Raji (cell line): ENCODE results near the gene TASP1.

Experiments
- POLR2A ChIP-seq: IDR thresholded peaks from 2 replicates; pipeline ENCODE4 v1.6.1; 2011; ENCODE audit warnings: low read depth, low read length, control low read depth; ENCODE audit not compliant: insufficient read depth

The TASP1 gene

DNA sequence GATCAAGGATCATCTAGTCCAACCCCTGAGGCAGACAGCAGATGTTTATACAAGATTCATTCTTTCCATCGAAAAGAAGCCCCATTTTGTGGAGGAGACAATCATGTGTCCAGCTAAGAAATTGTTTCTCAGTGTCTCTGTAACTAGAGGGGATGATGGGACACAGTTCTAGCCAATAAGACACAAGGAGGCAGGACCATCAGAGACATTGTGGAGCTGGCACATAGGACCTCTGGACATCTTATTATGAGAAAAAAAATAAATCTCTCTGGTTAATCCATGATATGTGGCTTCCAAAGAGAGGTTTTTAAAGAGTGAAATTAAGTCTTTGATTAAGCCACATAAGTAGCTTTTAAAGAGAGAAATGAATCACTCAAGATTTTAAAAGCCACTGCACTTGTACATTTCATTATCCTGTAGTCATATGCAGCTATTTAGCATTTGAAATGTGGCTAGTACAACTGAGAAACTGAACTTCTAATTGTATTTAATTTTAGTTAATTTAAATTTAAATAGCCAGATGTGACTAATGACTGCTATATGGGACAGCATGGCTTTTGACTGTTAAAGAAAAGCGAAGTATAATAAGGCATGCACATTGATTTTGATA is 176.8 kb downstream of the TASP1 start:
- no peak for TF ChIP-seq POLR2A

DNA sequence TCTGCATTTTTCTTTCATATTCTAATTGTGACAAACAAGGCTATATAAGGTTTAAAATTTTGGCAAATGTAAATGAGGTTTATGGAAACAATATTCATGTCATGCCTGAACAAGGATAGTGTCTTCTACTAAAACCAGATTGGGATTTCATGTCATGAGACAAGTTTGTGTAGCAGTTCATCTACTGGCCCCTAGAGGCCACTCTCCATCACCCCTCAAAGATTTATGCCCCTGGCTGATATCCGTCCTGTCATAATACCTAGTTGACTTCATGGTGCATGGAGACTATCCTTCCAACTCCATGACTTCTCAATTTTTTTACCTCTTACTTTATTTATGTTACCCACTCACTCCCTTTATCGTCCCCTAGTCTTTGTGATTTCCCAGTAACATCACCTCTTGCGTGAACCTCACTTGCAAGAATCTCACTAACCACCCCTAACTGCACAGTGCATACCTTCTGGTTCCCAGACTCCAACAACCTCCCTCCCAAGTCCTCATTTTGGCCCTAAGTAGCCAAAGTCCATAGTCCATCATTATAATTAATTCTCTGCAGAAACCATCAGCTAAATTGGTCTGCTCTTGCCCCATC is 179.8 kb downstream of the TASP1 start:
- no peak for TF ChIP-seq POLR2A

DNA sequence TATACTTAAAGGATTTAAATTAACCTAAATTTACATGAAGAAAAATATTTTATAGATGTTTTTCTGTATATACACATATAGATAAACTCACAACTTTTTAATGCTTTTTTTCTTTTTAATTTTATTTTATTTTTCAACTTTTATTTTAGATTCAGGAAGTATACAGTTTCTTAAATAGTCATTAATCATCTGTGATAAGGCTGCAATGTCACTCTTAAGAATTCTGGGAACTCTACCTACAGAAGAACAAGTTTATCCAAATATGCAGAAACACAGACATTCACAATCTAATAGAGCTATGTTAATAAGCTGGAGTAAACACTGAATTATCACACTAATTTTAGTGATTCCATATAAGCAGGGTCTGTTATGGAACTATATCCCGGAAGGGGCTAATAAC is 181.2 kb downstream of the TASP1 start:
- TF ChIP-seq POLR2A = no peak

DNA sequence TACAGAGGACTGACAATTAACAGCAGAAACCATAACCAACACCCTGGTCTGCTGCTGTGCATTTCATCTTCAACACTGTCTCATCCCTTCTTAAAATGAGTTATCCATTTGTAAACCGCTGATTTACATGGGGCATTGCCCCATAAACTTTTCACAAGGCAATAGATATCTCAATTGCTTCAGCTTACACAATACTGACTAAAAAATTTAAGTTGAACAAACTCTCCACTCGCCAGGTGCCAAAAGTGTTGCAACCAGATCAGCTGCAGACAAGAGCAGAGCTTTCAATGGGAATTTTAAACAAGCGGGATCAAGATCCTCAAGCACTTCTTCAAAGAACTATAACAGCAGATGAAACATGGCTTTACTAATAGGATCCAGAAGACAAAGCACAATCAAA is 183.0 kb downstream of the TASP1 start:
- no peak for TF ChIP-seq POLR2A

DNA sequence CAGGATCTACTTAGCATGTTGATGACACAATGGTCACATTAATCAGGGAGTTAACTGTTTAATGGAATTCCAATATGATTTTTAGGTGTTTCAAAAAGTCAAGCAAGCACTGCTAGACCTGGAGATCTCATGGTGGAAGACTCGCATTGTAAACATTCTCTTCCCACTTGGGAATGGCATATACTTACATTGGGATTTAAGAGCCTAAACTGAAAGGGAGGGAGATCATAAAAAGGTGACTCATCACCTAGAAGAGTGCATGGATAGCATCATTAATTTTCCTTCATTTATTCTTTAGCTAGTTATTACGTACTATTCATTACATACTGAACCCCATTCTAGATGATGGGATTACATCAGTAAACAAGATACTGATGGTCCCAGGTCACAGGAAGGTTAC is 185.4 kb downstream of the TASP1 start:
- TF ChIP-seq POLR2A = no peak

GRCh38 chr20:13452470-13453124 is 186.1 kb downstream of the TASP1 start:
- no peak for TF ChIP-seq POLR2A

GRCh38 chr20:13449868-13450434 is 188.8 kb downstream of the TASP1 start:
- TF ChIP-seq POLR2A = no peak

DNA sequence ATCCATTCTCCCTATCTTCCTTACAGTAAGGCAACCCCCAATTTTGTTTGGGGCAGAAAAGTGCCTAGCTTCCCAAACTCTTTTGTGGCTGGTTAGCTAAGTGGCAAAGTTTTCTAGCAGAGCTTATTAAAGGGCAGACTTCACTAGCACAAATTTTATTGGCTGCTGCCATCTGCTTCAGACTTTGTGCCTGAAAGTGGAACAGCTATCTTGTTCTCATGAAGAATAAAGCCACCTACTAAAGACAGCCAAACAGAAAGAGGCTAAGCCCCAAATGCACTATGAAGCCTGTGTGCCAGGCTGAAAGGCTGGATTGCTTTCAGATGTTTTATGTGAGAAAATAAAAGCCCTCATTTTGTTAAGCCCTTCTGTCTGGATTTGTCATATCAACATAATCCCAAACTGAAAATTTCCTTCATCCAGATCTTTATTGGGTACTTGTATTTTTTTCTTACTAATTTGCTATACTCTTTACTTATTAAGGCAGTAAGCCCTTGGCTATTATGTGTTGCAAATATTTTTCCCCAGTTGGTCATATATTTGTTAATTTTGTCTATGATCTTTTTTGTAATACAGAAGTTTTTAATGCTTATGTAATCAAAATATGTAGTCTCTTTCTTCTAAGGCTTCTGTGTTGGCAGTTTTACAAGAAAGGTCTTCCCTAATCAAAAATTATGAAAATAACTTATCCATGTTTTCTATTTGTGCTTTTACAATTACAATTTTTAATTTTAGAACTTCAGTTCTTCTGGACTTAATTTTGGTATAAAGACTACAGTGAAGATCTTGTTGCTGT is 191.1 kb downstream of the TASP1 start:
- no peak for TF ChIP-seq POLR2A

- no peak for TF ChIP-seq POLR2A
These were observed 195.0 kb downstream of the TASP1 start for GRCh38 chr20:13443690-13444089.

GRCh38 chr20:13442986-13443385 is 195.7 kb downstream of the TASP1 start:
- no peak for TF ChIP-seq POLR2A

DNA sequence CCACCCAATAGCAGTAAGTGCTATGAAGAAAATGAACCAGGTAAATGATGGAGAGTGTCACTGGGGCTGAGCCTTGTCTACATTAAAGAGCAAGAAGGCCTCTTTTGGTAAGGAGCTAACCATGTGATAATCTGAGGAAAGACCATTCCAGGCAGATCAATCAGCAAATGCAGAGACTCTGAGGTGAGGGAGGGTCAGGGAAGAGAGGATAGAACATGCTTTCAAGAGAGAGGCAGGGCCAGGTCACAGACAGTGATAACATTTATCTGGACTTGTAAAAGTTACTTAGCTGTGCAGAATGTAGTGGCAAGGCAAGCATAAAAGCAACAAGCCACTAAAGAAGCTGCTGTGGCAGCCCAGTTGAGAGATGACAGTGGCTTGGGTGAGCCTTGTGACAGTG is 197.3 kb downstream of the TASP1 start:
- TF ChIP-seq POLR2A = no peak

DNA sequence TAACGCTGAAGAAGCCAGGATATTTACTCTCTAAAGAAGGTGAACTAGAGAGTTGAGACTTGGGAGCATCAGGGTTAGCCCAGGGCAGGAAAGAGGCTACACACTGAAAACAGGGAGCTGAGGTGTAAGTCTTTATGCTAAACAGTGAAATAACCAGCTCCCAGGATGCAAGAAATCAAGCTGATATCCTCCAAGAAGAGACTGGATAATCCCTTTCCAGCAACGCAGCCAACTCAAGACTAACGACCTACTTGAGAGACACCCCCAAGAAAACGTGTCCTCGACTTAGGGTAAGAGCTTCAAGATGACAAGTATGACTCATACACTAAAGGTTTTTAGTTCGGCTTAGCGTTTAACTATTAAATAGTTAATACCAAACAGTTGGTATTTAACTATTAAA is 202.2 kb downstream of the TASP1 start:
- TF ChIP-seq POLR2A = no peak

- TF ChIP-seq POLR2A = no peak
These were observed 206.6 kb downstream of the TASP1 start for GRCh38 chr20:13432126-13432525.

- TF ChIP-seq POLR2A = no peak
These were observed 208.3 kb downstream of the TASP1 start for GRCh38 chr20:13430346-13431002.

DNA sequence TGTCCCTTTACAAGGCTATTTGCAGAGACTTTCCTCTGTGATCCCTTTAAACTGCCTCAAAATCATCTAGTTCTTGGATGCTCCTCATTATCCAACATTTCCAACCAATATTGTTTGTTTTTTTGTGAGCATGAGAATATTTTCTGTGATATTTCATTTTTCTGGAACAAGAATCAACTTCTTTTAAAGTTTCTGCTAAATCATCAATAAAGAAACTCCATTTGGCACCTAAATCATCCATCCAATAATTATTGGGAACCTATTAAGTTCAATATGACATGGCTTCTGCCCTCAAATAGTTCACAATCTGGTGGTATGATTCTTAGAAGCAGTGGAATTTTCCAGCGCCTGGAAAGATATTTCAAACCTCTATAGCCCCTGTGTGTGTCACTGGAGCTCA is 210.0 kb downstream of the TASP1 start:
- TF ChIP-seq POLR2A = no peak
